Loucy (cell line): ENCODE data around the gene SOX8.
"Not testable (repeated sequence)": the region's sequence is repeated elsewhere in the genome, so short reads cannot be mapped to it uniquely, and the experiment has no call there.

Source experiments
- H2AFZ ChIP-seq: fragments of 200-600 bp; sonication (generic); 2 replicates; pipeline ENCODE4 v1.6.0; 2016; ENCODE audit warnings: antibody characterized with exemption, mild to moderate bottlenecking, low read length, moderate library complexity
- H3F3A ChIP-seq: fragments of 200-600 bp; 2 replicates; pipeline ENCODE4 v1.6.0; 2016; ENCODE audit warnings: antibody characterized with exemption, low read depth, mild to moderate bottlenecking
- H3K27me3 ChIP-seq: fragments of 200-600 bp; sonication (generic); 2 replicates; pipeline ENCODE4 v1.6.1; 2014; ENCODE audit warnings: low read length, mild to moderate bottlenecking; ENCODE audit not compliant: insufficient read depth, poor library complexity, severe bottlenecking
- H3K36me3 ChIP-seq: fragments of 200-600 bp; sonication (generic); 2 replicates; pipeline ENCODE4 v1.6.1; 2016; ENCODE audit warnings: low read length; ENCODE audit not compliant: insufficient read depth
- H3K4me1 ChIP-seq: fragments of 200-600 bp; sonication (generic); 2 replicates; pipeline ENCODE4 v1.5.1; 2014; ENCODE audit warnings: low read length, mild to moderate bottlenecking; ENCODE audit not compliant: insufficient read depth, poor library complexity, severe bottlenecking
- H3K4me2 ChIP-seq: fragments of 200-600 bp; sonication (generic); 2 replicates; pipeline ENCODE4 v1.6.0; 2014; ENCODE audit warnings: antibody characterized with exemption, low read length, low read depth, mild to moderate bottlenecking; ENCODE audit not compliant: poor library complexity, severe bottlenecking
- H3K4me3 ChIP-seq: fragments of 200-600 bp; sonication (generic); 2 replicates; pipeline ENCODE4 v1.5.1; 2014; ENCODE audit warnings: low read length, mild to moderate bottlenecking, mixed read lengths; ENCODE audit not compliant: poor library complexity, severe bottlenecking
- H3K79me2 ChIP-seq: fragments of 200-600 bp; sonication (generic); 2 replicates; pipeline ENCODE4 v1.6.1; 2014; ENCODE audit warnings: low read length; ENCODE audit not compliant: insufficient read depth
- H3K9ac ChIP-seq: fragments of 200-600 bp; sonication (generic); 2 replicates; pipeline ENCODE4 v1.6.0; 2014; ENCODE audit warnings: mild to moderate bottlenecking, low read depth, low read length, moderate library complexity; ENCODE audit not compliant: poor library complexity, severe bottlenecking
- H3K9me2 ChIP-seq: fragments of 200-600 bp; sonication (generic); replicated peaks from 2 replicates; pipeline ENCODE4 v1.6.1; 2016; ENCODE audit warnings: low read depth, low read length, mixed read lengths
- H3K9me3 ChIP-seq: fragments of 200-600 bp; sonication (generic); 2 replicates; pipeline ENCODE4 v1.6.1; 2014; ENCODE audit warnings: mild to moderate bottlenecking, antibody characterized with exemption, low read length, low read depth; ENCODE audit not compliant: insufficient read depth
- H4K20me1 ChIP-seq: fragments of 200-600 bp; sonication (generic); 2 replicates; pipeline ENCODE4 v1.6.0; 2014; ENCODE audit warnings: antibody characterized with exemption, low read length, mild to moderate bottlenecking; ENCODE audit not compliant: insufficient read depth, poor library complexity, severe bottlenecking
- CTCF ChIP-seq: fragments of 200-600 bp; sonication (generic); conservative IDR thresholded peaks from 2 replicates; pipeline ENCODE4 v1.5.1; 2014; ENCODE audit warnings: mild to moderate bottlenecking, antibody characterized with exemption, low read length
- EZH2phosphoT487 ChIP-seq: fragments of 200-600 bp; IDR thresholded peaks from 2 replicates; pipeline ENCODE4 v1.6.1; 2018; ENCODE audit warnings: antibody characterized with exemption, mild to moderate bottlenecking, moderate library complexity, borderline replicate concordance

Gene SOX8

GRCh38 chr16:947255-947921, 34.2 kb upstream of the SOX8 start:
- Histone ChIP-seq H3K9ac (no peak overlapping the region), H3K4me3 (no peak overlapping the region), H3K9me2 (no peaks in the 10 kb centered on the region), H3K9me3 (no peaks in the 10 kb centered on the region), H2AFZ (no peak overlapping the region), H4K20me1 (no peaks in the 10 kb centered on the region), H3F3A (no peaks in the 10 kb centered on the region), H3K27me3 (no peaks in the 10 kb centered on the region), H3K36me3 (no peaks in the 10 kb centered on the region), H3K4me1 (no peaks in the 10 kb centered on the region), H3K79me2 (no peaks in the 10 kb centered on the region), H3K4me2 (no peak overlapping the region)
- TF ChIP-seq CTCF (no peak), EZH2phosphoT487 (no peak)

DNA sequence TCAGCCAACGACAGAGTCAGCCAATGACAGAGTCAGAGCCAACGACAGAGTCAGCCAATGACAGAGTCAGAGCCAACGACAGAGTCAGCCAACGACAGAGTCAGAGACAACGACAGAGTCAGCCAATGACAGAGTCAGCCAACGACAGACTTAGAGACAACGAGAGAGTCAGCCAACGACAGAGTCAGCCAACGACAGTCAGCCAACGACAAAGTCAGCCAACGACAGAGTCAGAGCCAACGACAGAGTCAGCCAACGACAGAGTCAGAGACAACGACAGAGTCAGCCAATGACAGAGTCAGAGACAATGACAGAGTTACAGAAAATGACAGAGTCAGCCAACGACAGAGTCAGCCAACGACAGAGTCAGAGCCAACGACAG, 33.7 kb upstream of the SOX8 start:
- H3K27me3 ChIP-seq, H2AFZ ChIP-seq, H3K36me3 ChIP-seq: not testable (repeated sequence)

DNA sequence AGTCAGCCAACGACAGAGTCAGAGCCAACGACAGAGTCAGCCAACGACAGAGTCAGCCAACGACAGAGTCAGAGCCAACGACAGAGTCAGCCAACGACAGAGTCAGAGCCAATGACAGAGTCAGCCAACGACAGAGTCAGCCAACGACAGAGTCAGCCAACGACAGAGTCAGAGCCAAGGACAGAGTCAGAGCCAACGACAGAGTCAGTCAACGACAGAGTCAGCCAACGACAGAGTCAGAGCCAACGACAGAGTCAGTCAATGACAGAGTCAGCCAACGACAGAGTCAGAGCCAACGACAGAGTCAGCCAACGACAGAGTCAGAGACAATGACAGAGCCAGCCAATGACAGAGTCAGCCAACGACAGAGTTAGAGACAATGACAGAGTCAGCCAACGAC, 32.8 kb upstream of the SOX8 start:
- H3K9ac ChIP-seq, H3K4me1 ChIP-seq, H3K4me3 ChIP-seq, H3K27me3 ChIP-seq, H3K79me2 ChIP-seq, H3K4me2 ChIP-seq, H3K36me3 ChIP-seq, H2AFZ ChIP-seq, H4K20me1 ChIP-seq, H3F3A ChIP-seq, H3K9me2 ChIP-seq, H3K9me3 ChIP-seq: not testable (repeated sequence)

More for the DNA sequence above, 33.7 kb upstream of the SOX8 start:
- H3K9me2 ChIP-seq, H3K4me2 ChIP-seq, H3K79me2 ChIP-seq, H4K20me1 ChIP-seq, H3K9ac ChIP-seq, H3K4me3 ChIP-seq, H3K9me3 ChIP-seq, H3F3A ChIP-seq, H3K4me1 ChIP-seq: not testable (repeated sequence)

DNA sequence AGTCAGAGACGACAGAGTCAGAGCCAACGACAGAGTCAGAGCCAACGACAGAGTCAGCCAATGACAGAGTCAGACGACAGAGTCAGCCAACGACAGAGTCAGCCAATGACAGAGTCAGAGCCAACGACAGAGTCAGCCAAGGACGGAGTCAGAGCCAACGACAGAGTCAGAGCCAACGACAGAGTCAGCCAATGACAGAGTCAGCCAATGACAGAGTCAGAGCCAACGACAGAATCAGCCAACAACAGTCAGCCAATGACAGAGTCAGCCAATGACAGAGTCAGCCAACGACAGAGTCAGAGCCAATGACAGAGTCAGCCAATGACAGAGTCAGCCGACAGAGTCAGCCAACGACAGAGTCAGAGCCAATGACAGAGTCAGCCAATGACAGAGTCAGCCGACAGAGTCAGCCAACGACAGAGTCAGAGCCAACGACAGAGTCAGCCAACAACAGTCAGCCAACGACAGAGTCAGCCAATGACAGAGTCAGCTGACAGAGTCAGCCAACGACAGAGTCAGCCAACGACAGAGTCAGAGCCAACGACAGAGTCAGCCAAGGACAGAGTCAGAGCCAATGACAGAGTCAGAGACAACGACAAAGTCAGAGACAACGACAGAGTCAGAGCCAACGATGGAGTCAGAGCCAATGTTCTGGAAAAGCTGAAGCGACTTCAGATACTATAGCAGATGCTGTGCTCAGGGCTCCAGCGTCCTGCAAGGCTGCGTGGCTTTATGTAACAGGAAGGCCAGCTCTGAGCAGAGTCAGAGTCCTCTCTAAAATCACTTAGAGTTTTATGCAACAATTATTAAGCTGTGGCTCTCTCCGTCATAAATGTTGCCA, 30.6 kb upstream of the SOX8 start:
- not testable (repeated sequence) for H3K27me3 ChIP-seq, H3K9me3 ChIP-seq, H3K4me2 ChIP-seq, H3K4me1 ChIP-seq, H3K4me3 ChIP-seq, H4K20me1 ChIP-seq, H3K9me2 ChIP-seq, H2AFZ ChIP-seq, H3K9ac ChIP-seq, H3K36me3 ChIP-seq, H3K79me2 ChIP-seq, H3F3A ChIP-seq
